Fibroblast of the aortic adventitia (primary cell): ENCODE results near the gene RBM5. TPM values are rescaled to one million over a fixed set of nuclear protein-coding genes. Genes with fewer than 3 reads are reported as not detected.

Experiments
- DNase-seq: peaks from one replicate; pipeline ENCODE4 v3.0.0-alpha.2; 2010; ENCODE audit warnings: low read depth
- H3K4me3 ChIP-seq: 2 replicates; pipeline ENCODE4 v1.5.1; 2011; ENCODE audit warnings: low read depth, mild to moderate bottlenecking, control low read depth, low read length, moderate library complexity
- CTCF ChIP-seq: IDR thresholded peaks from 2 replicates; pipeline ENCODE4 v1.5.1; 2011; ENCODE audit warnings: mild to moderate bottlenecking, low read length, control low read depth, inconsistent platforms; ENCODE audit not compliant: insufficient read depth
- total RNA-seq: library from RNA; depleted of rRNA; stranded (reverse); fragments of >200 nt; gene quantifications from 2 replicates; pipeline ENCODE4 v1.2.3, GENCODE V29; 2012; ENCODE audit warnings: low replicate concordance

The RBM5 gene
- total RNA-seq, 1 donor = 142 TPM

- no peak overlapping the region for H3K4me3 ChIP-seq
- no peak for TF ChIP-seq CTCF
- no peak for DNase-seq
These were observed 79.7 kb downstream of the RBM5 start for GRCh38 chr3:50168388-50168787.

Other genes starting within 250 kb of the RBM5 start
- 1.3 and 7.7 TPM in 2 replicates for gene TRAIP, start 232.4 kb upstream of the RBM5 start, total RNA-seq
- gene CAMKV, start 219.0 kb upstream of the RBM5 start, total RNA-seq = not detected in 2 replicates
- 0.81 and 1.3 TPM in 2 replicates for gene MST1R, start 185.0 kb upstream of the RBM5 start, total RNA-seq
- 3.4 and 12.8 TPM in 2 replicates for gene MON1A, start 159.1 kb upstream of the RBM5 start, total RNA-seq
- gene RBM6, start 148.8 kb upstream of the RBM5 start, total RNA-seq = 48.5 and 82.5 TPM in 2 replicates
- gene SEMA3F, start 66.4 kb downstream of the RBM5 start, total RNA-seq = 0.74 and 3.5 TPM in 2 replicates
- gene GNAT1, start 102.7 kb downstream of the RBM5 start, total RNA-seq = not detected in 2 replicates
- gene SLC38A3, start 116.4 kb downstream of the RBM5 start, total RNA-seq = 0.27 TPM in 1 of 2 replicates, not detected in the other
- 195 and 203 TPM in 2 replicates for gene GNAI2, start 147.3 kb downstream of the RBM5 start, total RNA-seq
- gene SEMA3B, start 180.2 kb downstream of the RBM5 start, total RNA-seq = 9.7 and 110 TPM in 2 replicates
- gene LSMEM2, start 190.2 kb downstream of the RBM5 start, total RNA-seq = not detected in 2 replicates
- 45.3 and 72.7 TPM in 2 replicates for gene IFRD2, start 203.5 kb downstream of the RBM5 start, total RNA-seq
- gene HYAL3, start 210.5 kb downstream of the RBM5 start, total RNA-seq = 1.2 and 3.1 TPM in 2 replicates
- 3.8 and 8.4 TPM in 2 replicates for gene NAA80, start 210.5 kb downstream of the RBM5 start, total RNA-seq
- 0.90 TPM in 1 of 2 replicates, not detected in the other for gene HYAL1, start 214.7 kb downstream of the RBM5 start, total RNA-seq
- gene HYAL2, start 233.8 kb downstream of the RBM5 start, total RNA-seq = 7.8 and 27.0 TPM in 2 replicates
- 11.9 and 15.5 TPM in 2 replicates for gene TUSC2, start 239.3 kb downstream of the RBM5 start, total RNA-seq